Central memory CD8-positive, alpha-beta T cell (primary cell): ENCODE measurements around the gene RABEP2.
"Not testable (repeated sequence)": the region's sequence is repeated elsewhere in the genome, so short reads cannot be mapped to it uniquely, and the experiment has no call there.

ENCODE experiments used
- ATAC-seq: fragments of 150-1000 bp; cut with Tn5 transposase; replicated peaks from 2 replicates; pipeline ENCODE4 v1.10.0; 2022; ENCODE audit warnings: mild to moderate bottlenecking, moderate FRiP score, moderate number of reproducible peaks; ENCODE audit not compliant: poor library complexity, severe bottlenecking; ENCODE audit errors: extremely low read depth
- DNase-seq, 2 donors: peaks; one replicate each; pipeline ENCODE4 v3.0.0; 2021; ENCODE audit warnings: low spot score in 2 of 2
- H3K27ac Mint-ChIP-seq: one replicate; pipeline ENCODE4 v1.8.0; 2022; ENCODE audit warnings: low read depth, mild to moderate bottlenecking, moderate library complexity, mixed read lengths
- H3K27me3 Mint-ChIP-seq: one replicate; pipeline ENCODE4 v1.8.0; 2022; ENCODE audit warnings: mixed read lengths
- H3K36me3 Mint-ChIP-seq: one replicate; pipeline ENCODE4 v1.8.0; 2022; ENCODE audit warnings: mild to moderate bottlenecking, moderate library complexity, mixed read lengths; ENCODE audit not compliant: insufficient read depth
- H3K4me1 Mint-ChIP-seq: one replicate; pipeline ENCODE4 v1.8.0; 2022; ENCODE audit warnings: mixed read lengths
- H3K4me3 Mint-ChIP-seq: one replicate; pipeline ENCODE4 v1.8.0; 2022; ENCODE audit warnings: mild to moderate bottlenecking, moderate library complexity, mixed read lengths
- H3K9me3 Mint-ChIP-seq: one replicate; pipeline ENCODE4 v1.8.0; 2022; ENCODE audit warnings: mixed read lengths

Gene RABEP2

DNA sequence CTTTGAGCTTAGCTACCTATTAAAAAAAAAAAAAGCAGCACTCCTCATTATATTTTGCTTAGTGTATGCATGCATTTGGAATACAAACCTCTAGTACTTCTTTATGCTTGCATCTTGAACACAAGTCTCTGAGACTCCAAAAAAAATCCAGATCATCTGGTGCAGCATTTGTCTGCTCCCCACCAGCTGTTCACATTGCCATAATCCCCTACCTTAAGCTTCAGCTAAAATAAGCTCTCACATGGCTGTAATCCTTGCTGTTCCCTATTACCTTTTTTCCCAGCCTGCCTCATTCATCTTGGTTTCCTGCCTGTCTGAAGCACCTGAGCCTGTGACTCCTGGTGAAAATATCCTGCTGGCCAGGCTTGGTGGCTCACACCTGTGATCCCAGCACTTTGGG, 18.2 kb upstream of the RABEP2 start:
- H3K36me3 Mint-ChIP-seq = no peaks in the 10 kb centered on the region
- no peak for ATAC-seq
- no peak overlapping the region for H3K27ac Mint-ChIP-seq
- DNase-seq = no peak
- H3K4me1 Mint-ChIP-seq = peaks cover 8% of the 10 kb centered on the region
- no peaks in the 10 kb centered on the region for H3K27me3 Mint-ChIP-seq
- H3K4me3 Mint-ChIP-seq = no peak overlapping the region
- H3K9me3 Mint-ChIP-seq = no peaks in the 10 kb centered on the region

- H3K27ac Mint-ChIP-seq = not testable (repeated sequence)
Measured at GRCh38 chr16:28939825-28940224, 14.8 kb upstream of the RABEP2 start.

DNA sequence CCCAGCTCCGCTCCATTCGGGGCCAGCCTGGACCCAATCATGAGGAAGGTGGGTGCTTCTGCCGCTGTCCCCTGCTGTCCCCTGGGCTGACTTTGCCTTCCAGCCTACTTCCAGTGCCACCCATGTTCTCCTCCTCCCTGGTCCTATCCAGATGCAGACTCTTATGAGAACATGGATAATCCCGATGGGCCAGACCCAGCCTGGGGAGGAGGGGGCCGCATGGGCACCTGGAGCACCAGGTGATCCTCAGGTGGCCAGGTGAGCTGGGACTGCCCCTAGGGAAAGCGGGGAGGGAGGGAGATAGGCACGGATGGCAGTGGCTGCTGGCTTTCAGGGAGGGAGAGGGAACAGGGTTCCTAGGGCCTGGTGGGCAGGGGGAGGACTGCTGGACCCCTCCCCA, 13.7 kb upstream of the RABEP2 start:
- H3K4me1 Mint-ChIP-seq = peaks cover 11% of the 10 kb centered on the region
- H3K36me3 Mint-ChIP-seq = peaks cover 7% of the 10 kb centered on the region
- no peaks in the 10 kb centered on the region for H3K9me3 Mint-ChIP-seq
- no peaks in the 10 kb centered on the region for H3K27me3 Mint-ChIP-seq
- no peak overlapping the region for H3K27ac Mint-ChIP-seq
- ATAC-seq (no peak), DNase-seq (no peak)
- H3K4me3 Mint-ChIP-seq = no peak overlapping the region

More at GRCh38 chr16:28939825-28940224, 14.8 kb upstream of the RABEP2 start:
- not testable (repeated sequence) for H3K36me3 Mint-ChIP-seq, H3K4me3 Mint-ChIP-seq, ATAC-seq, H3K27me3 Mint-ChIP-seq, H3K9me3 Mint-ChIP-seq, DNase-seq
- H3K4me1 Mint-ChIP-seq = peaks cover 11% of the 10 kb centered on the region

DNA sequence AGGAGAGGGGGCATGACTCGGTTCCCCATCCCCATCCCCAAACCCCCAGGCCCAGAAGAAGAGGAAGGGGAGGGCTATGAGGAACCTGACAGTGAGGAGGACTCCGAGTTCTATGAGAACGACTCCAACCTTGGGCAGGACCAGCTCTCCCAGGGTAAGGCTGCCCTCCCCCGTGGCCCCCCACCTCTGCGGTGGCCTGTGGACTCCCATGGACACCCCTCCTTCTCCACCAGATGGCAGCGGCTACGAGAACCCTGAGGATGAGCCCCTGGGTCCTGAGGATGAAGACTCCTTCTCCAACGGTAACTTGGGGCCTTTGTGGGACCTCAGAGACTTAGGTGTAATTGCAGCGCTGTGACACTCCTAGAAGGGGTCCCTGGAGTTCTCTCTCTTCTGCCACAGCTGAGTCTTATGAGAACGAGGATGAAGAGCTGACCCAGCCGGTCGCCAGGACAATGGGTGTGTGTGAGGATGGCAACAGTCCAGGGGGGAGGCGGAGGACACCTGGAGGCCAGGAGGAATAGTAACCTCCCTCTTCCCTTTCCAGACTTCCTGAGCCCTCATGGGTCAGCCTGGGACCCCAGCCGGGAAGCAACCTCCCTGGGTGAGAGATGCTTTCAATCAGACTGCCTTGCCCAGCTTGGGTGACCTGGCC, 12.3 kb upstream of the RABEP2 start:
- H3K36me3 Mint-ChIP-seq = peaks cover 7% of the 10 kb centered on the region
- H3K27ac Mint-ChIP-seq = no peak overlapping the region
- H3K27me3 Mint-ChIP-seq = no peaks in the 10 kb centered on the region
- H3K9me3 Mint-ChIP-seq = no peaks in the 10 kb centered on the region
- no peak for ATAC-seq
- H3K4me3 Mint-ChIP-seq = no peak overlapping the region
- DNase-seq = no peak
- H3K4me1 Mint-ChIP-seq = peaks cover 13% of the 10 kb centered on the region

DNA sequence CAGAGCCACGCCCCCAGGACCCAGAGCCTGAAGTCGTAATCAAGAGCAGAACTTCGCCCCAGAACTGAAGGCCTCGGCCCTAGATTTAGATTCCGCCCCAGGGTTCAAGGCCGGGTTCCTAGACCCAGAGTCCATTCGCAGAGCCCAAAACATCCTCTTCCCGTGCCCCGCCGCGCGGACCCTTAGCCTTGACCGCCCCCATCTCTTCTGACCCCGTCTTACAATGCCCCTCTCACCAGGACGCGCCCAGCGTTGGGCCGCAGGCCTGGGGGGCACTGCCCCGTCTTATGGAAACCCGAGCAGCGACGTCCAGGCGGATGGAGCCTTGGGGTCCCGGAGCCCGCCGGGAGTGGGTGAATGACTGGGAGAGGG, 11.7 kb upstream of the RABEP2 start:
- peaks cover 16% of the 10 kb centered on the region for H3K4me1 Mint-ChIP-seq
- no peak for DNase-seq
- no peaks in the 10 kb centered on the region for H3K9me3 Mint-ChIP-seq
- peak overlapping the region; percentile 55 for H3K4me3 Mint-ChIP-seq
- H3K27me3 Mint-ChIP-seq = no peaks in the 10 kb centered on the region
- H3K36me3 Mint-ChIP-seq = peaks cover 9% of the 10 kb centered on the region
- H3K27ac Mint-ChIP-seq = peak overlapping the region; percentile 52
- no peak for ATAC-seq

DNA sequence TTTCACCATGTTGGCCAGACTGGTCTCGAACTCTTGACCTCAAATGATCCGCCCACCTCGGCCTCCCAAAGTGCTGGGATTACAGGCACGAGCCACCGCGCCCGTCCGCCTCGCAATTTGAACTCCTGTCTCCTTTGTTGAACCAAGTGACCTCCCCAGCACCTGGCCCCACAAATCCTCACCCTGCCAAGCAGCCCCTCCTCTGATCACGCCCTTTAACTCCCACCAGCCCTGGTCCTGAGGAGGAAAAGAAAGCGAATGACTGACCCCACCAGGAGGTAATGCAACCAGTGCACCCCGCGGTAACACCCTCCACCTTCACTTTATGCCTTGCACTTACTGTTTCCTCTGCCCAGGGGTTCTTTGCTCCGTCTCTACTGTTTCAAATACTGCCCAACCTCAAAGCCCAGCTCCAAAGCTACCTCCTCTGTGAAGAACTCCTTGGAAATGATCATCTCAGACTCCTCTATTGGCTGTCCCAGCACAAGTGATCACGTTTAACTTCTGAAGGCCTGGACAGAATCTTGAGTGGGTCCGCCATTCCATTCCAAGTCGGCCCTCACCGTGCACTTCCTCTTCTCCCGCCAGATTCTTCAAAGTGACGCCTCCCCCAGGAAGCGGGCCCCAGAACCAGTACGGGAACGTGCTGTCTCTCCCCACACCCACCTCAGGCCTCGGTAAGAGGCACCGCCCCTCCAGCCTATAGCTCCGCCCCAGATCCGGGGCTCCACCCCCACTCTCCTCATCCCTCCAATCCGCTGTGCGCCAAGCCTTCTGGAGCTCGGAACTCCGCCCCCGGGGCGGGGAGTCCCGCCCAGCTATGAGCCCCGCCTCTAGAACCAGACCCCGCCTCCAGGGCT, 11.1 kb upstream of the RABEP2 start:
- Mint-ChIP-seq H3K36me3 (peaks cover 9% of the 10 kb centered on the region), H3K27me3 (no peaks in the 10 kb centered on the region), H3K4me1 (peaks cover 16% of the 10 kb centered on the region), H3K4me3 (peak overlapping the region; percentile 55), H3K27ac (peak overlapping the region; percentile 52), H3K9me3 (no peaks in the 10 kb centered on the region)
- peak; percentile 97 for ATAC-seq
- peak; percentile 71 to 75 for DNase-seq

DNA sequence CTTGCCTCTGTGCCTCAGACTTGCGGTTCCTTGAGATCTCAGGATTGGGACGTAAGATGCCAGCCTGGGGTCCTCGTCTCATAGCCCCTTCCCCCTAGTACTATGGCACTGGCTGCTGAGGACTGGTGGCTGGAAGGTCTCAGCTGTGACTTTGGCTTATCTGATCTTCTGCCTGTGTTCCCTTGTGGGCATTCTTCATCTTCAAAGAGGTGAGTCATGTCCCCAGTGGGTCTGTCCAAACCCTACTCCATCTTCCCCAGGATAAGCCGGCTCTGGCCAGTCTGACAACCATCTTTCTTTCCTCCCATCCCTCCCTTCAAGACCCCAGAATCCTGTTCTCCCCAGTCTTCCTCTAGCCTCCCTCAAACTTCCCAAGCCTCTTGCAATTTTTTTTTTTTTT, 10.3 kb upstream of the RABEP2 start:
- H3K27me3 Mint-ChIP-seq = no peaks in the 10 kb centered on the region
- H3K36me3 Mint-ChIP-seq = peaks cover 9% of the 10 kb centered on the region
- no peak overlapping the region for H3K27ac Mint-ChIP-seq
- H3K9me3 Mint-ChIP-seq = no peaks in the 10 kb centered on the region
- DNase-seq (no peak), ATAC-seq (no peak)
- H3K4me1 Mint-ChIP-seq = peaks cover 24% of the 10 kb centered on the region
- no peak overlapping the region for H3K4me3 Mint-ChIP-seq

GRCh38 chr16:28933171-28933570, 8.1 kb upstream of the RABEP2 start:
- no peak overlapping the region for H3K4me3 Mint-ChIP-seq
- H3K27ac Mint-ChIP-seq = no peak overlapping the region
- H3K27me3 Mint-ChIP-seq = no peaks in the 10 kb centered on the region
- ATAC-seq = no peak
- peaks cover 9% of the 10 kb centered on the region for H3K36me3 Mint-ChIP-seq
- H3K9me3 Mint-ChIP-seq = no peaks in the 10 kb centered on the region
- H3K4me1 Mint-ChIP-seq = peaks cover 27% of the 10 kb centered on the region
- no peak for DNase-seq

DNA sequence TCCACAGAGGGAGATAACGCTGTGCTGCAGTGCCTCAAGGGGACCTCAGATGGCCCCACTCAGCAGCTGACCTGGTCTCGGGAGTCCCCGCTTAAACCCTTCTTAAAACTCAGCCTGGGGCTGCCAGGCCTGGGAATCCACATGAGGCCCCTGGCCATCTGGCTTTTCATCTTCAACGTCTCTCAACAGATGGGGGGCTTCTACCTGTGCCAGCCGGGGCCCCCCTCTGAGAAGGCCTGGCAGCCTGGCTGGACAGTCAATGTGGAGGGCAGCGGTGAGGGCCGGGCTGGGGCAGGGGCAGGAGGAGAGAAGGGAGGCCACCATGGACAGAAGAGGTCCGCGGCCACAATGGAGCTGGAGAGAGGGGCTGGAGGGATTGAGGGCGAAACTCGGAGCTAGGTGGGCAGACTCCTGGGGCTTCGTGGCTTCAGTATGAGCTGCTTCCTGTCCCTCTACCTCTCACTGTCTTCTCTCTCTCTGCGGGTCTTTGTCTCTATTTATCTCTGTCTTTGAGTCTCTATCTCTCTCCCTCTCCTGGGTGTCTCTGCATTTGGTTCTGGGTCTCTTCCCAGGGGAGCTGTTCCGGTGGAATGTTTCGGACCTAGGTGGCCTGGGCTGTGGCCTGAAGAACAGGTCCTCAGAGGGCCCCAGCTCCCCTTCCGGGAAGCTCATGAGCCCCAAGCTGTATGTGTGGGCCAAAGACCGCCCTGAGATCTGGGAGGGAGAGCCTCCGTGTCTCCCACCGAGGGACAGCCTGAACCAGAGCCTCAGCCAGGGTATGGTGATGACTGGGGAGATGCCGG, 7.5 kb upstream of the RABEP2 start:
- no peaks in the 10 kb centered on the region for H3K9me3 Mint-ChIP-seq
- ATAC-seq (no peak), DNase-seq (no peak)
- H3K27ac Mint-ChIP-seq = no peak overlapping the region
- peaks cover 9% of the 10 kb centered on the region for H3K36me3 Mint-ChIP-seq
- peaks cover 27% of the 10 kb centered on the region for H3K4me1 Mint-ChIP-seq
- H3K4me3 Mint-ChIP-seq = no peak overlapping the region
- H3K27me3 Mint-ChIP-seq = no peaks in the 10 kb centered on the region

- Mint-ChIP-seq H3K9me3 (no peaks in the 10 kb centered on the region), H3K4me1 (peaks cover 27% of the 10 kb centered on the region), H3K27me3 (no peaks in the 10 kb centered on the region), H3K36me3 (peaks cover 8% of the 10 kb centered on the region), H3K4me3 (no peak within 1 kb of the TSS), H3K27ac (peak within 1 kb of the TSS; percentile 90)
- ATAC-seq (no peak), DNase-seq (no peak)
Measured at GRCh38 chr16:28931801-28932225, 6.8 kb upstream of the RABEP2 start, which contains the start of gene CD19. CD19 (plus strand) TSS chr16:28931971; CDS start chr16:28932001, 30 bp downstream.

- H3K36me3 Mint-ChIP-seq = peaks cover 9% of the 10 kb centered on the region
- no peaks in the 10 kb centered on the region for H3K9me3 Mint-ChIP-seq
- peak overlapping the region; percentile 90 for H3K27ac Mint-ChIP-seq
- ATAC-seq (no peak), DNase-seq (no peak)
- H3K4me3 Mint-ChIP-seq = no peak overlapping the region
- H3K27me3 Mint-ChIP-seq = no peaks in the 10 kb centered on the region
- peaks cover 23% of the 10 kb centered on the region for H3K4me1 Mint-ChIP-seq
Measured at GRCh38 chr16:28930652-28931051, 5.6 kb upstream of the RABEP2 start.

- peaks cover 25% of the 10 kb centered on the region for H3K4me1 Mint-ChIP-seq
- no peak overlapping the region for H3K4me3 Mint-ChIP-seq
- H3K27ac Mint-ChIP-seq = peak overlapping the region; percentile 90
- DNase-seq (no peak), ATAC-seq (no peak)
- no peaks in the 10 kb centered on the region for H3K27me3 Mint-ChIP-seq
- peaks cover 9% of the 10 kb centered on the region for H3K36me3 Mint-ChIP-seq
- H3K9me3 Mint-ChIP-seq = no peaks in the 10 kb centered on the region
Measured at GRCh38 chr16:28930203-28930602, 5.2 kb upstream of the RABEP2 start.
